ENCODE data around the gene S100B. TPM values are rescaled to one million over a fixed set of nuclear protein-coding genes. Genes with fewer than 3 reads are reported as not detected.

The S100B gene
- total and polyA plus RNA-seq, 2 donors (not counting 3 experiments of a cell fraction or from before 2014, with no cell fraction given), result not detected

GRCh38 chr21:46600305-46600704, 4.6 kb downstream of the S100B start:
- CTCF ChIA-PET, result interaction anchor here (0.6 kb wide), 1 partner anchor 41 kb away, joined by 3 read pairs; no protein-coding TSS in a partner anchor
- TF ChIP-seq EZH2 (IDR thresholded peaks at IDR 0.05; ENCODE audit: borderline replicate concordance, low read depth, low read length, severe bottlenecking) (no peak), JUN (IDR thresholded peaks at IDR 0.05; ENCODE audit: borderline replicate concordance, insufficient read depth, insufficient read length, low read depth) (no peak), MAX (IDR thresholded peaks at IDR 0.05; ENCODE audit: insufficient read depth, insufficient read length) (no peak), POLR2A (IDR thresholded peaks at IDR 0.05; ENCODE audit: low read depth, low read length) (no peak), MYC (IDR thresholded peaks at IDR 0.05; ENCODE audit: low read depth, low read length) (no peak), GATA2 (IDR thresholded peaks at IDR 0.05; ENCODE audit: insufficient read depth, insufficient read length, low read depth, low read length) (no peak), POLR2AphosphoS5 (IDR thresholded peaks at IDR 0.05; ENCODE audit: insufficient read depth, low read depth, low read length) (no peak)
- POLR2A ChIA-PET, result no interaction called here
- no peaks in the 10 kb centered on the region for H3K79me2 ChIP-seq (ENCODE audit: control insufficient read depth, insufficient read depth, low read length)
- no TSS peak for BruUV-seq (replicated peaks)
- no peak overlapping the region for H2AFZ ChIP-seq (ENCODE audit: low read depth, low read length)
- H3K4me3 ChIP-seq (replicated peaks in 1 of 3; ENCODE audit: insufficient read depth in 1 of 3, low read depth in 1 of 3, low read length in 3 of 3), result no peak overlapping the region
- no peak overlapping the region for H3K9ac ChIP-seq (replicated peaks; ENCODE audit: extremely low read depth, insufficient read depth, low read length)
- intact Hi-C loops (cut with micrococcal nuclease) (no loop called here), dilution Hi-C loops (cut with MboI; ENCODE audit: extremely low pct_ligation_motif_present, low sequenced_read_pairs) (no loop called here)
- no peaks in the 10 kb centered on the region for H3K9me3 ChIP-seq (replicated peaks; ENCODE audit: control insufficient read depth, insufficient read depth, low read length)
- no peaks in the 10 kb centered on the region for H4K20me1 ChIP-seq (replicated peaks; ENCODE audit: control insufficient read depth, extremely low read depth, insufficient read depth, low read length)
- no peaks in the 10 kb centered on the region for H3K36me3 ChIP-seq (ENCODE audit: control insufficient read depth in 2 of 2, extremely low read depth in 1 of 2, insufficient read depth in 2 of 2, low read length in 2 of 2)
- H3K4me2 ChIP-seq (ENCODE audit: insufficient read depth, low read length), result no peak overlapping the region
- H3K27me3 ChIP-seq (ENCODE audit: control insufficient read depth in 2 of 2, insufficient read depth in 2 of 2, low read length in 2 of 2), result peaks cover 1 to 5% of the 10 kb centered on the region in 2 experiments
- no peak for DNase-seq (ENCODE audit: low read depth, low spot score)
- no peaks in the 10 kb centered on the region for H3K9me1 ChIP-seq (replicated peaks; ENCODE audit: control insufficient read depth, extremely low read depth, insufficient read depth, low read length)
- H3K4me1 ChIP-seq (ENCODE audit: control insufficient read depth, extremely low read depth, insufficient read depth, low read length), result peaks cover 15% of the 10 kb centered on the region
- no peak for FAIRE-seq
- no peak overlapping the region for H3K27ac ChIP-seq (ENCODE audit: insufficient read depth, low read depth, low read length)

All from endothelial cell of umbilical vein (primary cell).